ENCODE data around the gene EPO. TPM values are rescaled to one million over a fixed set of nuclear protein-coding genes. Genes with fewer than 3 reads are reported as not detected.

The EPO gene
- total and polyA plus RNA-seq, 2 donors (not counting 1 experiment from before 2014, with no cell fraction given), result 0.10 TPM; not detected in 1

GRCh38 chr7:100765250-100765649, 45.0 kb downstream of the EPO start:
- Histone ChIP-seq H3K4me1 (ENCODE audit: control insufficient read depth in 2 of 2, insufficient read depth in 2 of 2, low read length in 2 of 2) (no peaks in the 10 kb centered on the region), H3K4me3 (ENCODE audit: control extremely low read depth in 1 of 5, extremely low read depth in 1 of 5, insufficient read depth in 1 of 5, low read depth in 2 of 5, low read length in 4 of 5) (no peak overlapping the region), H3K79me2 (ENCODE audit: control insufficient read depth, insufficient read depth, low read length) (no peaks in the 10 kb centered on the region), H3K27ac (ENCODE audit: low read length in 2 of 2) (no peak overlapping the region), H4K20me1 (ENCODE audit: control insufficient read depth, insufficient read depth, low read length, poor library complexity, severe bottlenecking) (no peaks in the 10 kb centered on the region), H3K4me2 (replicated peaks; ENCODE audit: low read depth, low read length, poor library complexity, severe bottlenecking) (no peak overlapping the region), H3K27me3 (replicated peaks in 1 of 4; ENCODE audit: control extremely low read depth in 1 of 4, control insufficient read depth in 3 of 4, insufficient read depth in 4 of 4, low read length in 3 of 4) (no peaks in the 10 kb centered on the region), H3K9ac (ENCODE audit: low read length) (no peak overlapping the region), H3K36me3 (replicated peaks in 1 of 2; ENCODE audit: control extremely low read depth in 1 of 2, control insufficient read depth in 1 of 2, extremely low read depth in 1 of 2, insufficient read depth in 2 of 2, low read length in 1 of 2) (no peaks in the 10 kb centered on the region), H3K9me3 (ENCODE audit: control extremely low read depth in 1 of 3, control insufficient read depth in 2 of 3, insufficient read depth in 1 of 3, low read length in 2 of 3) (no peaks in the 10 kb centered on the region), H2AFZ (ENCODE audit: insufficient read depth, low read depth, low read length, poor library complexity, severe bottlenecking) (no peak overlapping the region)
- Mint-ChIP-seq H3K27ac (no peak overlapping the region), H3K4me1 (no peaks in the 10 kb centered on the region), H3K27me3 (peaks cover 15% of the 10 kb centered on the region), H3K4me3 (no peak overlapping the region), H3K9me3 (ENCODE audit: insufficient read depth) (no peaks in the 10 kb centered on the region)
- intact Hi-C loops (cut with micrococcal nuclease), result no loop called here
- ChIA-PET CTCF (no interaction called here), POLR2A (no interaction called here)
- DNase-seq (no peak), ATAC-seq (ENCODE audit: low read depth) (no peak)
- WGBS (ENCODE audit: insufficient coverage), result 88% methylated on average over 16 of the region's 16 CpGs
- no peak for TF ChIP-seq EZH2 (IDR thresholded peaks at IDR 0.05; ENCODE audit: borderline replicate concordance, insufficient read depth, low read depth, low read length, poor library complexity, severe bottlenecking)
- TF ChIP-seq, protein P1, sequence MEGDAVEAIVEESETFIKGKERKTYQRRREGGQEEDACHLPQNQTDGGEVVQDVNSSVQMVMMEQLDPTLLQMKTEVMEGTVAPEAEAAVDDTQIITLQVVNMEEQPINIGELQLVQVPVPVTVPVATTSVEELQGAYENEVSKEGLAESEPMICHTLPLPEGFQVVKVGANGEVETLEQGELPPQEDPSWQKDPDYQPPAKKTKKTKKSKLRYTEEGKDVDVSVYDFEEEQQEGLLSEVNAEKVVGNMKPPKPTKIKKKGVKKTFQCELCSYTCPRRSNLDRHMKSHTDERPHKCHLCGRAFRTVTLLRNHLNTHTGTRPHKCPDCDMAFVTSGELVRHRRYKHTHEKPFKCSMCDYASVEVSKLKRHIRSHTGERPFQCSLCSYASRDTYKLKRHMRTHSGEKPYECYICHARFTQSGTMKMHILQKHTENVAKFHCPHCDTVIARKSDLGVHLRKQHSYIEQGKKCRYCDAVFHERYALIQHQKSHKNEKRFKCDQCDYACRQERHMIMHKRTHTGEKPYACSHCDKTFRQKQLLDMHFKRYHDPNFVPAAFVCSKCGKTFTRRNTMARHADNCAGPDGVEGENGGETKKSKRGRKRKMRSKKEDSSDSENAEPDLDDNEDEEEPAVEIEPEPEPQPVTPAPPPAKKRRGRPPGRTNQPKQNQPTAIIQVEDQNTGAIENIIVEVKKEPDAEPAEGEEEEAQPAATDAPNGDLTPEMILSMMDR (IDR thresholded peaks at IDR 0.05), result no peak

- ChIA-PET POLR2A (no interaction called here), CTCF (no interaction called here)
Measured at GRCh38 chr7:100768784-100769183, 48.5 kb downstream of the EPO start.

More at GRCh38 chr7:100768784-100769183, 48.5 kb downstream of the EPO start:
- Histone ChIP-seq H3K4me1 (ENCODE audit: control insufficient read depth in 2 of 2, insufficient read depth in 2 of 2, low read length in 2 of 2) (no peaks in the 10 kb centered on the region), H3K27ac (ENCODE audit: low read length in 2 of 2) (no peak overlapping the region), H3K79me2 (ENCODE audit: control insufficient read depth, insufficient read depth, low read length) (no peaks in the 10 kb centered on the region), H3K36me3 (replicated peaks in 1 of 2; ENCODE audit: control extremely low read depth in 1 of 2, control insufficient read depth in 1 of 2, extremely low read depth in 1 of 2, insufficient read depth in 2 of 2, low read length in 1 of 2) (no peaks in the 10 kb centered on the region), H3K4me2 (replicated peaks; ENCODE audit: low read depth, low read length, poor library complexity, severe bottlenecking) (no peak overlapping the region), H2AFZ (ENCODE audit: insufficient read depth, low read depth, low read length, poor library complexity, severe bottlenecking) (no peak overlapping the region), H3K9me3 (ENCODE audit: control extremely low read depth in 1 of 3, control insufficient read depth in 2 of 3, insufficient read depth in 1 of 3, low read length in 2 of 3) (peaks cover 0 to 4% (median 0%) of the 10 kb centered on the region in 3 donors), H4K20me1 (ENCODE audit: control insufficient read depth, insufficient read depth, low read length, poor library complexity, severe bottlenecking) (no peaks in the 10 kb centered on the region), H3K9ac (ENCODE audit: low read length) (no peak overlapping the region), H3K4me3 (ENCODE audit: control extremely low read depth in 1 of 5, extremely low read depth in 1 of 5, insufficient read depth in 1 of 5, low read depth in 2 of 5, low read length in 4 of 5) (no peak overlapping the region), H3K27me3 (replicated peaks in 1 of 4; ENCODE audit: control extremely low read depth in 1 of 4, control insufficient read depth in 3 of 4, insufficient read depth in 4 of 4, low read length in 3 of 4) (peaks cover 0 to 1% (median 0%) of the 10 kb centered on the region in 4 experiments)
- H3K27me3 Mint-ChIP-seq, result peaks cover 11% of the 10 kb centered on the region
- H3K4me1 Mint-ChIP-seq, result no peaks in the 10 kb centered on the region
- no peak overlapping the region for H3K4me3 Mint-ChIP-seq
- H3K9me3 Mint-ChIP-seq (ENCODE audit: insufficient read depth), result no peaks in the 10 kb centered on the region
- H3K27ac Mint-ChIP-seq, result no peak overlapping the region
- DNase-seq, result no peak
- ATAC-seq (ENCODE audit: low read depth), result no peak
- WGBS (ENCODE audit: insufficient coverage), result 91% methylated on average over 6 of the region's 7 CpGs
- TF ChIP-seq EZH2 (IDR thresholded peaks at IDR 0.05; ENCODE audit: borderline replicate concordance, insufficient read depth, low read depth, low read length, poor library complexity, severe bottlenecking), result no peak
- TF ChIP-seq, protein P1 (IDR thresholded peaks at IDR 0.05), result no peak
- intact Hi-C loops (cut with micrococcal nuclease), result no loop called here

Other genes with a start within 250 kb of the EPO start
- 92.8 and 95.0 TPM in 2 replicates for gene TSC22D4, start 241.3 kb upstream of the EPO start, total RNA-seq
- 55.5 and 80.2 TPM in 2 replicates for gene TSC22D4, start 241.3 kb upstream of the EPO start, polyA plus RNA-seq
- gene NYAP1, start 236.5 kb upstream of the EPO start, total RNA-seq, result not detected in 2 replicates
- gene NYAP1, start 236.5 kb upstream of the EPO start, polyA plus RNA-seq, result 0.06 TPM in 1 of 2 replicates, not detected in the other
- gene AGFG2, start 181.3 kb upstream of the EPO start, total RNA-seq, result 11.0 and 11.6 TPM in 2 replicates
- gene AGFG2, start 181.3 kb upstream of the EPO start, polyA plus RNA-seq, result 5.6 and 11.0 TPM in 2 replicates
- gene SAP25, start 146.6 kb upstream of the EPO start, total RNA-seq, result 46.3 and 51.7 TPM in 2 replicates
- gene SAP25, start 146.6 kb upstream of the EPO start, polyA plus RNA-seq, result 63.5 and 71.9 TPM in 2 replicates
- gene LRCH4, start 134.3 kb upstream of the EPO start, total RNA-seq, result 288 and 289 TPM in 2 replicates
- 289 and 294 TPM in 2 replicates for gene LRCH4, start 134.3 kb upstream of the EPO start, polyA plus RNA-seq
- 1.6 and 2.2 TPM in 2 replicates for gene FBXO24, start 134.1 kb upstream of the EPO start, total RNA-seq
- 1.2 and 1.8 TPM in 2 replicates for gene FBXO24, start 134.1 kb upstream of the EPO start, polyA plus RNA-seq
- gene PCOLCE, start 118.1 kb upstream of the EPO start, total RNA-seq, result 14.3 and 17.5 TPM in 2 replicates
- gene PCOLCE, start 118.1 kb upstream of the EPO start, polyA plus RNA-seq, result 4.9 and 5.3 TPM in 2 replicates
- 17.3 and 18.8 TPM in 2 replicates for gene MOSPD3, start 107.9 kb upstream of the EPO start, total RNA-seq
- gene MOSPD3, start 107.9 kb upstream of the EPO start, polyA plus RNA-seq, result 16.7 and 19.2 TPM in 2 replicates
- gene TFR2, start 78.9 kb upstream of the EPO start, total RNA-seq, result 8.3 and 10.0 TPM in 2 replicates
- gene TFR2, start 78.9 kb upstream of the EPO start, polyA plus RNA-seq, result 4.2 and 5.9 TPM in 2 replicates
- not detected in 2 replicates for gene ACTL6B, start 64.0 kb upstream of the EPO start, total RNA-seq
- not detected in 2 replicates for gene ACTL6B, start 64.0 kb upstream of the EPO start, polyA plus RNA-seq
- 127 TPM in 2 replicates for gene GNB2, start 46.7 kb upstream of the EPO start, total RNA-seq
- 211 and 221 TPM in 2 replicates for gene GNB2, start 46.7 kb upstream of the EPO start, polyA plus RNA-seq
- gene GIGYF1, start 26.2 kb upstream of the EPO start, total RNA-seq, result 134 and 140 TPM in 2 replicates
- 45.9 and 47.1 TPM in 2 replicates for gene GIGYF1, start 26.2 kb upstream of the EPO start, polyA plus RNA-seq
- 13.0 and 14.4 TPM in 2 replicates for gene POP7, start 14.3 kb upstream of the EPO start, total RNA-seq
- gene POP7, start 14.3 kb upstream of the EPO start, polyA plus RNA-seq, result 8.8 and 15.2 TPM in 2 replicates
- not detected in 2 replicates for gene ZAN, start 13.1 kb downstream of the EPO start, total RNA-seq
- not detected in 2 replicates for gene ZAN, start 13.1 kb downstream of the EPO start, polyA plus RNA-seq
- gene EPHB4, start 107.1 kb downstream of the EPO start, total RNA-seq, result 3.3 and 3.9 TPM in 2 replicates
- gene EPHB4, start 107.1 kb downstream of the EPO start, polyA plus RNA-seq, result 12.0 and 15.2 TPM in 2 replicates
- 77.4 and 80.1 TPM in 2 replicates for gene SLC12A9, start 132.2 kb downstream of the EPO start, total RNA-seq
- 71.9 and 80.0 TPM in 2 replicates for gene SLC12A9, start 132.2 kb downstream of the EPO start, polyA plus RNA-seq
- gene TRIP6, start 146.9 kb downstream of the EPO start, total RNA-seq, result 13.4 and 13.8 TPM in 2 replicates
- 6.7 and 6.8 TPM in 2 replicates for gene TRIP6, start 146.9 kb downstream of the EPO start, polyA plus RNA-seq
- 209 and 224 TPM in 2 replicates for gene SRRT, start 154.6 kb downstream of the EPO start, total RNA-seq
- 198 TPM in 2 replicates for gene SRRT, start 154.6 kb downstream of the EPO start, polyA plus RNA-seq
- 3.9 and 4.3 TPM in 2 replicates for gene UFSP1, start 169.2 kb downstream of the EPO start, total RNA-seq
- gene UFSP1, start 169.2 kb downstream of the EPO start, polyA plus RNA-seq, result 1.2 and 3.6 TPM in 2 replicates
- 0.15 and 0.24 TPM in 2 replicates for gene ACHE, start 175.4 kb downstream of the EPO start, total RNA-seq
- 0.13 and 0.37 TPM in 2 replicates for gene ACHE, start 175.4 kb downstream of the EPO start, polyA plus RNA-seq
- gene MUC3A, start 229.1 kb downstream of the EPO start, total RNA-seq, result not detected in 2 replicates
- not detected in 2 replicates for gene MUC3A, start 229.1 kb downstream of the EPO start, polyA plus RNA-seq
- not detected in 2 replicates for gene MUC12, start 249.1 kb downstream of the EPO start, total RNA-seq
- gene MUC12, start 249.1 kb downstream of the EPO start, polyA plus RNA-seq, result 0.81 TPM in 1 of 2 replicates, not detected in the other